K562 (cell line): ENCODE data around the gene BHLHE40. TPM values are rescaled to one million over a fixed set of nuclear protein-coding genes. Genes with fewer than 3 reads are reported as not detected.

Experiments
- BMI1 ChIP-seq: fragments of 150-350 bp; IDR thresholded peaks from 2 replicates; pipeline ENCODE4 v1.6.1; 2014; ENCODE audit warnings: low read length
- CBFB ChIP-seq: sonication (generic); formaldehyde crosslinking; IDR thresholded peaks from 2 replicates; pipeline ENCODE4 v1.4.0; 2020; ENCODE audit warnings: mild to moderate bottlenecking, missing genetic modification reagents
- EHMT2 ChIP-seq: fragments of 450-650 bp; IDR thresholded peaks from 2 replicates; pipeline ENCODE4 v1.6.1; 2018; ENCODE audit warnings: antibody characterized with exemption
- HLTF ChIP-seq: fragments of 450-650 bp; IDR thresholded peaks from 2 replicates; pipeline ENCODE4 v1.6.1; 2016
- HOXB6 ChIP-seq: fragments of 250-450 bp; sonication (Bioruptor Pico); IDR thresholded peaks from 2 replicates; pipeline ENCODE4 v1.5.1; 2022; ENCODE audit warnings: mild to moderate bottlenecking, borderline replicate concordance
- KAT7 ChIP-seq: sonication (generic); formaldehyde crosslinking; IDR thresholded peaks from 2 replicates; pipeline ENCODE4 v1.8.0; 2022; ENCODE audit warnings: missing genetic modification reagents, mild to moderate bottlenecking, borderline replicate concordance
- MAZ ChIP-seq, 2 experiments: fragments of 450-650 bp in 1 of 2; sonication (generic) in 1 of 2; formaldehyde crosslinking; IDR thresholded peaks in 1 of 2; conservative IDR thresholded peaks in 1 of 2; 2 replicates each; pipeline versions ENCODE4 v1.4.0 to v1.5.0; 2020; ENCODE audit warnings: mild to moderate bottlenecking in 1 of 2, missing genetic modification reagents in 1 of 2
- MIER1 ChIP-seq: fragments of 450-650 bp; IDR thresholded peaks from 2 replicates; pipeline ENCODE4 v1.6.1; 2016; ENCODE audit warnings: antibody characterized with exemption, mild to moderate bottlenecking, low read depth
- OTX1 ChIP-seq: fragments of 450-650 bp; formaldehyde crosslinking; IDR thresholded peaks from 2 replicates; pipeline ENCODE4 v1.4.0; 2022; ENCODE audit warnings: mild to moderate bottlenecking
- RBM25 ChIP-seq: fragments of 200-400 bp; formaldehyde crosslinking; IDR thresholded peaks from 2 replicates; pipeline ENCODE4 v1.6.1; 2018; ENCODE audit warnings: low read length, low read depth, moderate library complexity; ENCODE audit not compliant: severe bottlenecking
- SIN3A ChIP-seq, 2 experiments: fragments of 150-350 bp in 1 of 2; IDR thresholded peaks; 2 replicates each; pipeline ENCODE4 v1.6.1; 2011 to 2016; ENCODE audit warnings: borderline replicate concordance in 2 of 2, low read depth in 2 of 2, low read length in 2 of 2, mild to moderate bottlenecking in 2 of 2, moderate library complexity in 2 of 2; ENCODE audit not compliant: control insufficient read depth in 1 of 2
- TEAD1 ChIP-seq, 2 experiments: fragments of 450-650 bp in 1 of 2; sonication (generic) in 1 of 2; formaldehyde crosslinking; IDR thresholded peaks; 2 replicates each; pipeline versions ENCODE4 v1.4.0 to v1.8.0; 2020 to 2022; ENCODE audit warnings: mild to moderate bottlenecking in 2 of 2, missing genetic modification reagents in 1 of 2
- ZBED1 ChIP-seq: IDR thresholded peaks from 2 replicates; pipeline ENCODE4 v1.6.1; 2014
- ZNF12 ChIP-seq: sonication (generic); formaldehyde crosslinking; IDR thresholded peaks from 2 replicates; pipeline ENCODE4 v1.4.0; 2020; ENCODE audit warnings: mild to moderate bottlenecking, missing genetic modification reagents
- polyA plus RNA-seq, 8 experiments: library from polyadenylated mRNA; depleted of rRNA in 4 of 8; stranded (reverse) in 5 of 8; unstranded in 3 of 8; fragments of >200 nt; fragmentation: Nextera tagmentation in 2 of 8; fragmentation: Illumina TruSeq in 1 of 8; extraction: Ambion mirVana in 2 of 8; extraction: Trizol in 1 of 8; gene quantifications; 2 replicates each; pipeline versions ENCODE4 v1.2.1 to v1.2.3, GENCODE V29; 2011 to 2014; ENCODE audit warnings: inconsistent platforms in 1 of 8, missing spikeins in 1 of 8
- total RNA-seq, 7 experiments: library from RNA; depleted of rRNA in 6 of 7; stranded (reverse); fragments of >200 nt in 6 of 7; fragmentation: Illumina TruSeq in 2 of 7; extraction: Trizol in 2 of 7; gene quantifications; 2 replicates each; pipeline versions ENCODE4 v1.2.1 to v1.2.3, GENCODE V29; 2011 to 2021; ENCODE audit warnings: low replicate concordance in 1 of 7
- TF ChIP-seq, protein P1 (sequence below): sonication (generic); formaldehyde crosslinking; IDR thresholded peaks from 2 replicates; pipeline ENCODE4 v1.8.1; 2023; ENCODE audit warnings: mild to moderate bottlenecking, missing genetic modification reagents
- TF ChIP-seq, protein P2 (sequence below): sonication (generic); formaldehyde crosslinking; IDR thresholded peaks from 2 replicates; pipeline ENCODE4 v1.8.1; 2023; ENCODE audit warnings: missing genetic modification reagents, mild to moderate bottlenecking, borderline replicate concordance
- TF ChIP-seq, protein P3 (sequence below): fragments of 250-450 bp; sonication (Bioruptor Pico); IDR thresholded peaks from 2 replicates; pipeline ENCODE4 v1.4.0; 2020; ENCODE audit warnings: mild to moderate bottlenecking, moderate library complexity

BHLHE40 gene
- total and polyA plus RNA-seq, 9 of the 15 experiments (the other 6 are each of a cell fraction or from before 2014, with no cell fraction given), result 12.0 to 83.9 (median 31.4) TPM

DNA sequence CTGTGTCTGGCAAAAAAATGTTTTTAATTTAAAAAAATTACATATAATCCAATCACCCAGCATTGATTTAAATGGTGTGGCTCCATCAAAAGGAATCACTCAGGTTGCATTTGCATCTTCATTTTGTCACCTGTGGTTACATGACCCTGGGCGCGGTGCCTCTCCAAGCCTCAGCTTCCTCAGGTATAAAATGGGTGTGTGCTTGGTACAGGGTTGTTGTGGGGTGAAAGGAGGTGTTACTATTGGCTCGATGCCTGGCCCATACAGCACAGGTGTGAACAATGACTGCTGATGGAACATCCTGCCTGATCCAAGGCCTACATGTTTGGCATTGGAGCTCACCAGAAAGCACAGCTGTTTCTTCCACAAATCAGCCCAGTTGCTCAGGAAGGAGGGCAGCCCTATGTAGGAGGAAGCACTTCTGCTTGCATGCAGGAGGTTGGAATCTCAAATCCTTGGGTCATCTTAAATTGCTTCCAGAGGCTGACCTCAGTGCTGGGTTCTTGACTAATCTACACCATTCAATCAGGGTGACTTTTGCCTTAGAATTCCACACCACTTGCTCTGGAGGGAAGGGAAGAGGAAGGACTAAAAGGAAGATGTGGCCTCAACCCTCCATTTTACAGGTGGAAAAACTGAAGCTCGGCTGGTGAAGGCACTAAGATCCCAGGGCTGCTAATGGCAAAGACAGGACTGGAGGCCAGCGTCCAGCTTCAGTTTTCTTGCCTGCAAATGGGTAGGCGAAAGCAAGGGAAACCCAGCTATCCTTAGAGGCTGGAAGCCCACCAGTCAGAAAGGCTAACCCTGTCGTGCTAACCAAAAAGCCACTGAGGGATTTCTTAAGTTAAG, 31.7 kb downstream of the BHLHE40 start (continued):
- TF ChIP-seq, protein P1, sequence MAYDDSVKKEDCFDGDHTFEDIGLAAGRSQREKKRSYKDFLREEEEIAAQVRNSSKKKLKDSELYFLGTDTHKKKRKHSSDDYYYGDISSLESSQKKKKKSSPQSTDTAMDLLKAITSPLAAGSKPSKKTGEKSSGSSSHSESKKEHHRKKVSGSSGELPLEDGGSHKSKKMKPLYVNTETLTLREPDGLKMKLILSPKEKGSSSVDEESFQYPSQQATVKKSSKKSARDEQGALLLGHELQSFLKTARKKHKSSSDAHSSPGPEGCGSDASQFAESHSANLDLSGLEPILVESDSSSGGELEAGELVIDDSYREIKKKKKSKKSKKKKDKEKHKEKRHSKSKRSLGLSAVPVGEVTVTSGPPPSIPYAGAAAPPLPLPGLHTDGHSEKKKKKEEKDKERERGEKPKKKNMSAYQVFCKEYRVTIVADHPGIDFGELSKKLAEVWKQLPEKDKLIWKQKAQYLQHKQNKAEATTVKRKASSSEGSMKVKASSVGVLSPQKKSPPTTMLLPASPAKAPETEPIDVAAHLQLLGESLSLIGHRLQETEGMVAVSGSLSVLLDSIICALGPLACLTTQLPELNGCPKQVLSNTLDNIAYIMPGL, result peak; percentile 25; the same call in 1 of the 2 replicates
- no peak for TF ChIP-seq HOXB6 (CRISPR knock-in tag)
- TF ChIP-seq KAT7 (CRISPR knock-in tag), result 0 out of 2 replicates have a peak, but pooled peaks have one; percentile 75
- TF ChIP-seq RBM25, result no peak
- TF ChIP-seq TEAD1 (CRISPR knock-in tag; IDR thresholded peaks at IDR 0.05), result 0 out of 4 replicates have a peak, but pooled peaks of 1 of the 2 experiments have one; percentile 32
- TF ChIP-seq, protein P2, sequence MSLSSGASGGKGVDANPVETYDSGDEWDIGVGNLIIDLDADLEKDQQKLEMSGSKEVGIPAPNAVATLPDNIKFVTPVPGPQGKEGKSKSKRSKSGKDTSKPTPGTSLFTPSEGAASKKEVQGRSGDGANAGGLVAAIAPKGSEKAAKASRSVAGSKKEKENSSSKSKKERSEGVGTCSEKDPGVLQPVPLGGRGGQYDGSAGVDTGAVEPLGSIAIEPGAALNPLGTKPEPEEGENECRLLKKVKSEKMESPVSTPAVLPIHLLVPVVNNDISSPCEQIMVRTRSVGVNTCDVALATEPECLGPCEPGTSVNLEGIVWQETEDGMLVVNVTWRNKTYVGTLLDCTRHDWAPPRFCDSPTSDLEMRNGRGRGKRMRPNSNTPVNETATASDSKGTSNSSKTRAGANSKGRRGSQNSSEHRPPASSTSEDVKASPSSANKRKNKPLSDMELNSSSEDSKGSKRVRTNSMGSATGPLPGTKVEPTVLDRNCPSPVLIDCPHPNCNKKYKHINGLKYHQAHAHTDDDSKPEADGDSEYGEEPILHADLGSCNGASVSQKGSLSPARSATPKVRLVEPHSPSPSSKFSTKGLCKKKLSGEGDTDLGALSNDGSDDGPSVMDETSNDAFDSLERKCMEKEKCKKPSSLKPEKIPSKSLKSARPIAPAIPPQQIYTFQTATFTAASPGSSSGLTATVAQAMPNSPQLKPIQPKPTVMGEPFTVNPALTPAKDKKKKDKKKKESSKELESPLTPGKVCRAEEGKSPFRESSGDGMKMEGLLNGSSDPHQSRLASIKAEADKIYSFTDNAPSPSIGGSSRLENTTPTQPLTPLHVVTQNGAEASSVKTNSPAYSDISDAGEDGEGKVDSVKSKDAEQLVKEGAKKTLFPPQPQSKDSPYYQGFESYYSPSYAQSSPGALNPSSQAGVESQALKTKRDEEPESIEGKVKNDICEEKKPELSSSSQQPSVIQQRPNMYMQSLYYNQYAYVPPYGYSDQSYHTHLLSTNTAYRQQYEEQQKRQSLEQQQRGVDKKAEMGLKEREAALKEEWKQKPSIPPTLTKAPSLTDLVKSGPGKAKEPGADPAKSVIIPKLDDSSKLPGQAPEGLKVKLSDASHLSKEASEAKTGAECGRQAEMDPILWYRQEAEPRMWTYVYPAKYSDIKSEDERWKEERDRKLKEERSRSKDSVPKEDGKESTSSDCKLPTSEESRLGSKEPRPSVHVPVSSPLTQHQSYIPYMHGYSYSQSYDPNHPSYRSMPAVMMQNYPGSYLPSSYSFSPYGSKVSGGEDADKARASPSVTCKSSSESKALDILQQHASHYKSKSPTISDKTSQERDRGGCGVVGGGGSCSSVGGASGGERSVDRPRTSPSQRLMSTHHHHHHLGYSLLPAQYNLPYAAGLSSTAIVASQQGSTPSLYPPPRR, result no peak
- TF ChIP-seq ZNF12 (CRISPR knock-in tag), result peak; percentile 67; the same call in 1 of the 2 replicates
- TF ChIP-seq HLTF, result no peak
- TF ChIP-seq BMI1, result no peak
- TF ChIP-seq, protein P3, sequence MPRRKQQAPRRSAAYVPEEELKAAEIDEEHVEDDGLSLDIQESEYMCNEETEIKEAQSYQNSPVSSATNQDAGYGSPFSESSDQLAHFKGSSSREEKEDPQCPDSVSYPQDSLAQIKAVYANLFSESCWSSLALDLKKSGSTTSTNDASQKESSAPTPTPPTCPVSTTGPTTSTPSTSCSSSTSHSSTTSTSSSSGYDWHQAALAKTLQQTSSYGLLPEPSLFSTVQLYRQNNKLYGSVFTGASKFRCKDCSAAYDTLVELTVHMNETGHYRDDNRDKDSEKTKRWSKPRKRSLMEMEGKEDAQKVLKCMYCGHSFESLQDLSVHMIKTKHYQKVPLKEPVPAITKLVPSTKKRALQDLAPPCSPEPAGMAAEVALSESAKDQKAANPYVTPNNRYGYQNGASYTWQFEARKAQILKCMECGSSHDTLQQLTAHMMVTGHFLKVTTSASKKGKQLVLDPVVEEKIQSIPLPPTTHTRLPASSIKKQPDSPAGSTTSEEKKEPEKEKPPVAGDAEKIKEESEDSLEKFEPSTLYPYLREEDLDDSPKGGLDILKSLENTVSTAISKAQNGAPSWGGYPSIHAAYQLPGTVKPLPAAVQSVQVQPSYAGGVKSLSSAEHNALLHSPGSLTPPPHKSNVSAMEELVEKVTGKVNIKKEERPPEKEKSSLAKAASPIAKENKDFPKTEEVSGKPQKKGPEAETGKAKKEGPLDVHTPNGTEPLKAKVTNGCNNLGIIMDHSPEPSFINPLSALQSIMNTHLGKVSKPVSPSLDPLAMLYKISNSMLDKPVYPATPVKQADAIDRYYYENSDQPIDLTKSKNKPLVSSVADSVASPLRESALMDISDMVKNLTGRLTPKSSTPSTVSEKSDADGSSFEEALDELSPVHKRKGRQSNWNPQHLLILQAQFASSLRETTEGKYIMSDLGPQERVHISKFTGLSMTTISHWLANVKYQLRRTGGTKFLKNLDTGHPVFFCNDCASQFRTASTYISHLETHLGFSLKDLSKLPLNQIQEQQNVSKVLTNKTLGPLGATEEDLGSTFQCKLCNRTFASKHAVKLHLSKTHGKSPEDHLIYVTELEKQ (CRISPR knock-in tag), result no peak
- TF ChIP-seq EHMT2, result peak; percentile 36; the same call in 1 of the 2 replicates
- 0 out of 2 replicates have a peak, but pooled peaks have one; percentile 57 for TF ChIP-seq CBFB (CRISPR knock-in tag)
- TF ChIP-seq SIN3A (IDR thresholded peaks at IDR 0.05; ENCODE audit: borderline replicate concordance in 2 of 2, control insufficient read depth in 1 of 2, low read depth in 2 of 2, low read length in 2 of 2), result no peak
- TF ChIP-seq MAZ (CRISPR knock-in tag; conservative IDR thresholded peaks at IDR 0.05 in 1 of 2, IDR thresholded peaks at IDR 0.05 in 1 of 2), result no peak
- no peak for TF ChIP-seq OTX1 (CRISPR knock-in tag)
- no peak for TF ChIP-seq ZBED1
- TF ChIP-seq MIER1, result no peak
